Astrocyte of the cerebellum (primary cell): ENCODE measurements around the gene STX4.

Experiments used
- DNase-seq: peaks from one replicate; pipeline ENCODE4 v3.0.0-alpha.2; 2011; ENCODE audit warnings: low read depth
- H3K4me3 ChIP-seq: 2 replicates; pipeline ENCODE4 v1.5.1; 2011; ENCODE audit warnings: mild to moderate bottlenecking, low read depth, low read length, moderate library complexity
- in situ Hi-C: cut with HindIII; loops from 2 replicates; pipeline ENCODE4 v1.10.0; 2017; ENCODE audit warnings: low sequenced_read_pairs
- TF ChIP-seq, protein P1 (sequence below): IDR thresholded peaks from 2 replicates; pipeline ENCODE4 v1.5.1; 2012; ENCODE audit warnings: low read length, low read depth, moderate library complexity, mild to moderate bottlenecking; ENCODE audit errors: missing control alignments

STX4 gene

DNA sequence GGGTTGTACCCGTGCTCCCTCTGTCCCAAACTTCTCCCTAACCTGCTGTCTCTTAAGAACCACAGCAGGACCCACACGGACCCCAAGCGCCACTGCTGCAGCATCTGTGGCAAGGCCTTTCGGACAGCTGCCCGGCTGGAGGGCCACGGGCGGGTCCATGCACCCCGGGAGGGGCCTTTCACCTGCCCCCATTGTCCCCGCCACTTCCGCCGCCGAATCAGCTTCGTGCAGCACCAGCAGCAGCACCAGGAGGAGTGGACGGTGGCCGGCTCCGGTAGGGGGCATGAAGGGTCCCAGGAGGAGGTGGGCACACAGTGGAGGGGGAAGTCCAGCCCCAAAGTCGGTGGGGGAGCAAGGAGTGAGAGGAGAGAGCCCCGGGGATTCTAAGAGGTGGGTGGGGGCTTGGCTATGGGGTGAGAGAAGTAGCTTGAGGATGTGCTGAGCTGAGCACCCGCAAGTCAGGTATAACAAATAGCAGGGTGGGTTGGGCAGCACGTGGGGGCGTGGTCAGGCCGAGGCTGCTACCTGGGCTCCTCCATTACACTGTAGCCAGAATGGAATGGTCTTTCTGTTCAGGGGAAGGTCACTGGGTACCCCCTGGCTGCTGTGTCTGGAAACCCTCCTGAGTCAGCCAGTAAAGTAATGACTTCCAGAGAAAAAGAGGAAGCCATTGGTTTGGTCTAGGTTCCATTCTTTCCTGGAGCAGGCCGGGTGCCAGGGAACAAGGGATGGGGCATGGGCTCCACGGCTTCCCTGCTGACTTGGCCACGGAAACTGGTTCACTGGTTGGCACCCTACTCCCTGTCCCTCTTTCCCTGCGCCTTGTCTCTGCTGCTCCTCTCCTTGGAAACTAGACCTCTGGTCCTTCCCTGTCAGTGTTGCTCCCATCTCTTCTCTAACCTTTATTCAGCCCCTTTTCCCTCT lies 48.3 kb downstream of the STX4 start:
- H3K4me3 ChIP-seq: no peak overlapping the region
- in situ Hi-C loops: no loop called here
- TF ChIP-seq, protein P1, sequence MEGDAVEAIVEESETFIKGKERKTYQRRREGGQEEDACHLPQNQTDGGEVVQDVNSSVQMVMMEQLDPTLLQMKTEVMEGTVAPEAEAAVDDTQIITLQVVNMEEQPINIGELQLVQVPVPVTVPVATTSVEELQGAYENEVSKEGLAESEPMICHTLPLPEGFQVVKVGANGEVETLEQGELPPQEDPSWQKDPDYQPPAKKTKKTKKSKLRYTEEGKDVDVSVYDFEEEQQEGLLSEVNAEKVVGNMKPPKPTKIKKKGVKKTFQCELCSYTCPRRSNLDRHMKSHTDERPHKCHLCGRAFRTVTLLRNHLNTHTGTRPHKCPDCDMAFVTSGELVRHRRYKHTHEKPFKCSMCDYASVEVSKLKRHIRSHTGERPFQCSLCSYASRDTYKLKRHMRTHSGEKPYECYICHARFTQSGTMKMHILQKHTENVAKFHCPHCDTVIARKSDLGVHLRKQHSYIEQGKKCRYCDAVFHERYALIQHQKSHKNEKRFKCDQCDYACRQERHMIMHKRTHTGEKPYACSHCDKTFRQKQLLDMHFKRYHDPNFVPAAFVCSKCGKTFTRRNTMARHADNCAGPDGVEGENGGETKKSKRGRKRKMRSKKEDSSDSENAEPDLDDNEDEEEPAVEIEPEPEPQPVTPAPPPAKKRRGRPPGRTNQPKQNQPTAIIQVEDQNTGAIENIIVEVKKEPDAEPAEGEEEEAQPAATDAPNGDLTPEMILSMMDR: no peak
- DNase-seq: no peak

DNA sequence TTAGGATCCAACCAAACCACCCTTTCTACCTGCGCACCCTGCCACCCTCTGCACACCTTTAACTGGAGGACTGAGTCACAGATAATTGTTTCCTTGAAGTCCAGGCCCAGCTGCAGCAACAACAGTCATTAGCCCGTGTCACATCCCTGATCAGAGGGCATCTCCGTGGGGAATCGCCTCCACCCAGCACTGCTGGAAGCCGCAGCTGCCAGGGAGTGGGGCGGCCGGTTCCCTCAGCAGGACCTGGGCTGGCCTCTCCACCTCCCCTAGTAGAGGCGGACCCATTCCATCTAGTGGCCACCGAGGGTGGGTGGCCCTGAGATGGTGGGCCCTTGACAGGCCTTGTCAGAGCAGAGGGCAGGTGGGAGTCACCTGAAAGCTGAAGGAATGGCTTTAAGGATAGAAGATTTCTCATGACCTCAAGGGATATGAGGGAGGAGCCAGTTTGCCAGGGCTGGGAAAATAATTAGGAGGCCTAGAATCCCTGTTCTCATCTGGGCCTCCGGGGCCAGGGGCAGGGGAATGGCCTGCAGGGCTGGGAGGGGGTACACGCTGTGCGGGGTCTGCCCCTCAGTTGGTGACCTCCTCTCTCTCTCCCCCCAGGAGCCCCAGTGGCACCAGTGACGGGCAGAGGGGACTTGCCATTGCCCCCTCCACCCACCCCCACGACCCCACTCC lies 49.1 kb downstream of the STX4 start:
- DNase-seq: no peak
- in situ Hi-C loops: no loop called here
- TF ChIP-seq, protein P1: no peak
- no peak overlapping the region for H3K4me3 ChIP-seq

DNA sequence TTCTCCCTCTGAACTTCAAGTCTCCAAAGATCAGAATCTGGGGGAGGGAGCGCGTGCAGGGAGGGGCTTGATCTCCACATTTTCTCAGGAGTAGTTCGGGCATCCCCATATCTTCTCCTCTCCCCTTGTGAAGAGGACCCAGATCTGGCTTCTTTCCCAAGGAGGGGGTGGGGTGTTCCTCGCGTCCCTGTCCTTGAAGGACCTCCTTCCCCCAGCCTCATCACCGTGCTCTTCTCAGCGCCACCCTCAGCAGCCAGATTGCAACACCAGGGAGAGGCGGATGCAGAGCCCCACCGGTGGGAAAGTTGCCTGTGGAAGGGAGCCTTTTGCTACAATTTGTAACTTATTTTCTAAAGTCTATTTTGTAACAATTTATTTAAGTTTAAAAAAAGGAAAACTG lies 49.7 kb downstream of the STX4 start:
- no peak for DNase-seq
- TF ChIP-seq, protein P1: no peak
- no peak overlapping the region for H3K4me3 ChIP-seq
- in situ Hi-C loops: no loop called here

DNA sequence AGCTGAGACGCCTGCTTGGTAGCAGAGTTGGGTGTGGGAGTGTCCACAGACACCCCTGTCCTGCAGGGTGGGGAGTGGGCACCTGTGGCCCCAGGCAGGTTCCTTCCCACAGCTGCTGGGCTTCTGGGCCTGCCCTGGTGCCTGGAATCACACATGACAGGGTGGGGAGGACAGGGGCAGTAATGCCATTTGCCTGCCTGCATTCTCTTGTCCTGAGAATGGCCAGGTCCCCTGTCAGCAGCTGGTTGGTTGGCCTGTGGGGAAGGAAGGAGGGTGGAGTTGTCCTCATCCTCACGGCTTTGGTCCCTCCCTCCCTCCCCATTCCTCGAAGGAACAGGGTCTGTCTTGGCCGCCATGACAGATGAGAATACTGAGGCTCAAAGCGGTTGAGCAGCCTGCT lies 50.2 kb downstream of the STX4 start:
- no peak for DNase-seq
- no peak overlapping the region for H3K4me3 ChIP-seq
- in situ Hi-C loops: no loop called here
- TF ChIP-seq, protein P1: no peak

DNA sequence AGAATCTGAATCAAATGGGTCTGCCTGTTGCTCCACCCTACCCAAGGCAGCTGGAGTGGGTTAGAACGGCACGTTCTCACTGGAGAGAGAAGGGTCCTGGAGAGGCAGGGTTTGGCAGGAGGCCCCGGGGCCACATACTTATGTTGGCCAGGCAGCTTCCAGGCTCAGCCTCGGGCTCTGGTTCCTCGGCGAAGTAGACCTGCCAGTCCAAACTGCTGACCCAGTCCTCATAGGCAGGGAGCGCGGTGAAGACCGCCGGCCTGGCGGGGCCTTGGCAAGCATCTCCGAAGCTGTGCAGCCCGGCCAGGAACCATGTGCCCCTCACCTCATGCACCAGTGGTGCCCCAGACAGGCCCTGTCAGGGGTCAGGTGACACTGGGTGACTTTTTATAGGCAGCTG lies 50.6 kb downstream of the STX4 start:
- TF ChIP-seq, protein P1: no peak
- DNase-seq: no peak
- H3K4me3 ChIP-seq: no peak overlapping the region
- in situ Hi-C loops: no loop called here

DNA sequence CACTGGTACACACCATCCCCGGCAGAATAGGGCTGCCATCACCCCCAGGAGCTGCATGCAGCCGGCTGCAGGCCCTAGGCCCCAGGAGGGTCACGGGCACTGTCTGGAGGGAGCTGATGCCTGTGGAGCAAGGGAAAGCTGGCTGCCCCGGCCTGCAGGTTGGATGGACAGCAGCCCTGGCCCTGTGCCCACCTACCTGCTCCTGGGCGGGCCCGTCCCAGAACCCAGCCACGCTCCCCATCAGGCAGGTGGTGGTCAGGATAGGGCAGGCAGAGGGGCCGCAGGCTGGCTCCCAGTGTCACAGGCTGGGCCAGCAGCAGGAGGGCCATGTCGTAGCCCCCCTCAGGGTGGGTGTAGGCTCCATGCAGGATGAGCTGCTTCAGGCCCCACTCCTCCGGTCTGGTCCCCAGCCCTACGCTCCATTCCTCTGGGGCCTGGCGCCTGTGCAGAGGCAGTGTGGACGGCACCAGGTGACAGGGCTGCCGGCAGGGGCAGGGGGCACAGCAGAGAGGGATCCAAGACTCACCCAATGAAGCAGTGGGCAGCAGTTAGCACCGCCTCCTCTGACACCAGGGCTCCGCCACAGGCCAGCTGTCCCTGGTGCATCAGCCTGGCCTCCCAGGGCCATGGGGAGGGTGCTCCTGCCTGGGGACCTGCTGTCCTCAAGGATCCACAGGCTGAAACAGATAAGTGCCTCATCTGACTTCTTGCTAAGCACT lies 51.4 kb downstream of the STX4 start:
- no peak for DNase-seq
- in situ Hi-C loops: no loop called here
- H3K4me3 ChIP-seq: no peak overlapping the region
- TF ChIP-seq, protein P1: no peak
